CD4-positive, alpha-beta T cell treated with Interleukin-2 at 100 ng/mL for 4 hours (primary cell): Measurements from ENCODE around the gene SORBS2.

Source experiments
- DNase-seq: peaks from one replicate; pipeline ENCODE4 v3.0.0-alpha.2; 2020; ENCODE audit warnings: low spot score

Gene SORBS2

DNA sequence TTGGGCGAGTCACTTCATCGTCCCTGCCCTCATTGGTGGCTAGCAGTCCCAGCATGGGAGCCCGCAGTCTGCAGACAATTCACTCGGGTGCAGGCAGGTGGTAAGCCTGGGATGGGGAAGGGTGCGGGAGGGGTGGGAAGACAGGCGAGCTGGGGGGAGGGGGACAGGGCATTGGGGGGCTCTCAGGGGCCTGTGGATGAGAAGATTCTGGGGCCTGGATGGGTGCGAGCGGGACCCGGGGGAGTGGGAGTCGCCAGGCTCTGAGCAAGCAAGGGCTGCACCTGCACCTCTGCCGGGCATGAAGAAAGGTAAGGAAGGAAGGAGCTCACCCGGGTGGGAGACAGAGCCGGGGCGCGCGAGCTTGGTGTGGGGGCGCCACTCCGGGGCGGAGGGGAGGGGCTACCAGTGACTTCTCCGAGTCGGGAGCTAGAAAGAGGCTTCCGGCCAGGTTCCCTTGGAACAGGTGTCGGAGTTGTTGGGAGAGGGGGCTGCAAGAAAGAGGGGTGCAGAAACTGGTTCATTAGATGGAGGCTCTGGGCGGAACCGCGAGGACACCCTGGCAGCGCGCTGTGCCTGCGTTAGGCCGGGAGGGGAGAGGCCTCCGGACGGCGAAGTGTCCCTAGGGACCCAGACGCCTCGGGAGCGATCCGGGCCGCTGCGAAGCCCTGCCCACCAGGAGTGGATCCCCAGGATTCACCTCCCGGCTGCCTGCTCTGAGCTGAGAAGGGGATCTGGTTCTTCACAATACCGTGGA, 173.3 kb downstream of the SORBS2 start:
- no peak for DNase-seq

DNA sequence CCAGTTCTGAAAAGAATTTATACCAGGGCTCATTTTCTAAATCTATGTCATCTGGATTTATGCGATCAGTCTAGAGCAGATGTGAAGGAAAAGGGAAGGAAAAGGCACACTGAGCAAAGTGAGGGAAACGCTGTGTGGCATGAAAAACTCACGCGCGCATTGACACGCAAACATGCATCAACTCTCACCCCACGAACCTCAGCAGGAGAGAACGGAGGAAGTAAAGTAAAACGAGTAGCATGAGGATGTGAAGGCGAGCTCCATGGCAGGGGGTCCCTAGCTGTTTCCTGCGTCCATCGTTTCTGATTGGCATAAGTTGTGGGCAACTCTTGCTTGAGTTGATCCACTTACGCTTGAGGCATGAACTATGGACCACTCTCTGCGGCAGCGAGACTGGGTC, 173.9 kb downstream of the SORBS2 start:
- DNase-seq, result no peak

DNA sequence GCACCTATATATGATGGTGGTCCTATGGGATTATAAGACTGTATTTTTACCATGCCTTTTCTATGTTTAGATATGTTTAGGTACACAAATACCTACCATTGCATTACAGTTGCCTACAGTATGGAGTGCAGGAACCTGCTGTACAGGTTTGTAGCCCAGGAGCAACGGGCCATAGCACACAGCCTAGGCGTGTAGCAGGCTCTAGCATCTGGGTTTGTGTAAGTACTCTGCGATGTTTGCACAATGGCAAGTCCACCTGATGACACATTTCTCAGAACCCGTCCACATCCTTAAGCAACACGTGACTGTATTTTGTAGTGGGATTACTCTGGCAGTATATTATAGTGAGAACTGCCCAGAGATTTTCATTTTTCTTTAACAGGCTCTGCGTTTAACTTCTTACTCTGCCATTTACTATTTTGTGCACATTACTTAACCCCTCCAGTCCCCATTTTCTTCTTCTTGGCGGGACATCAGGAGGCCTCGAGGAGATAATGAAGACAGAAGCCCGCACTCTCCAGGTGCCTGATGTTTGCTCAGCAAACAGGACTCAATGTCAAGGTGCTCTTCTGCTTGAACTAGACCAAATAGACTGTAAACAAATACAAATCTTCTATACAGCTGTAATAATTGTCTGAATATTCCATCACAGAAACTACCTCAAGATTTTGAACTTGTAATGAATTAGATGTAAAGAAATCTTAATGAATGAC, 174.7 kb downstream of the SORBS2 start:
- no peak for DNase-seq

DNA sequence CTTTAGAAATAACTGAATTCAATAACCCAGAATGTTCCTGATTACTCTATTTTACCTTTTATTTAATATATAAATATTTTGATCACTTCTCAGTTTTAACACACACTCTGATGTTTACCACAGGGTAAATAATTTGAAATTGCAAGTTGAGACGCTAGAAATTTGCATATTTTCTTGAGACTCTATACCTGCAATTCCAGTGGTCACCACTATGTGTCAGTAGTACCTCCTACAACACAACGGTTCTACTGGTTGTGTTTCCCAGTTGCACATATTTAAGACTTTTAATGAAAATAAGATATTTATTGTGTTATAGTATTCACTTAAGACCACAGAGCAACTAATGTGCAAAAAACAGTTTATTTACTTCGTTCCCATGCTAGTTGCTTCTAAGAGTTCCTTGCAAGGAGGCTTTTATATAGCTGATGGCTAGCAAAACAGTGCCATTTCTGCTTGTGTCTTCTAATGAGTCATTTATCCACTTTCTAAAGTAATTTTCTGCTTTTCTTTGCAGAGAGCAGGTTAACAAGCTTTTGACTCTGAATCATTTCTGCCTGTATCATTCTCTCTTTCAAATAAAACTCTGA, 177.8 kb downstream of the SORBS2 start:
- no peak for DNase-seq

DNA sequence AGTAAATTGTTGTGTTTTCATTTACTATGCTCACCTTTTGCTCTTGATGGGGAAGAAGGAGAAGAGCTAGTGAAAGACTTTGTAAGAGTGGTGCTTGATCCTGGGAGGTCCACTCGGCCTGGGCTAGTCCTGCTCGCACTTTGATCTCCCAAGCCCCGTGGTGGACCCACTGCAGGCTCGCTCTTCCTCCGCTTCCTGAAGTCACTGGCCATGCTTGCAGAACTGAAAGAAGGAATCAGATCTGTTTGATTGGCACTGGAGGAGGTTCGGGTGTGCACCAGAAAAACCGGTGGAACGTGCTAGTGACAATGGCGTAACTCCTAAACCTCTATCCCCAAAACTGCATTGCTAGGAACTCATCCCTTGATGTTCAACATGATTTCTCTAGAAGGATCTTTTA, 185.2 kb downstream of the SORBS2 start:
- DNase-seq, result no peak

DNA sequence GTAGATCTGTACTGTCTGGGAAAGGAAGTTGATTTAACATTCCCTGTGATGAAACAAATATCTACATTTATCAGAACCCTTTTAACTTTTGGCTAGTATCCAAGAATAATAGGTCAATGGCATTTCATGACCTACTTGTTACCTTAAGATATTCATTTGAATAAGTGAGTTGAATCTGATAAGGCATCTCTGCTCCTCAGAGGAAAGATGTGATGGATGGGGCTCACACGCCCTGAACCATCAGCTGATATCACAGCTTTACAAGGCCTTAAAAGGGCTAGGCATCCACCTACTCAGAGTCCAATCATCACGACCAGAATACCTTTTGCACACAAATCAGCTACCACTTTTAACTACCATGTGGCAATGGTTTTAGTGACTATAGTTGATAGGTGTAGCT, 186.5 kb downstream of the SORBS2 start:
- DNase-seq, result no peak

DNA sequence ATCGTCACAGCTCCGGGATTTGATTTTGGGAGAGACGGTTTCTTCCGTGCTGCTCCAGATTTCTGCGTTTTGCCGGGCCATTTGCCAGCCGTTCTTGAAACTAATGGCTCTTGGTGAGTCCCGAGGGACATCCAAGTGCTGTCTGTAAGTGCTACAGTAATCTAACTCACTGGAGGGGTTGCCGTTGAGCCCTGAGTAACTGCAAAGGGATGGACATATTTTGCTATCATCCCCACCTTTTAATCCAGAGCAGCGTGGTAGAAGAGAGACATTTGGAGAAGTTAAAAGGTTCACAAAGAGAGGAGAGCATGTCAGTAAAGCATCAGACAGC, 187.8 kb downstream of the SORBS2 start:
- DNase-seq, result no peak

DNA sequence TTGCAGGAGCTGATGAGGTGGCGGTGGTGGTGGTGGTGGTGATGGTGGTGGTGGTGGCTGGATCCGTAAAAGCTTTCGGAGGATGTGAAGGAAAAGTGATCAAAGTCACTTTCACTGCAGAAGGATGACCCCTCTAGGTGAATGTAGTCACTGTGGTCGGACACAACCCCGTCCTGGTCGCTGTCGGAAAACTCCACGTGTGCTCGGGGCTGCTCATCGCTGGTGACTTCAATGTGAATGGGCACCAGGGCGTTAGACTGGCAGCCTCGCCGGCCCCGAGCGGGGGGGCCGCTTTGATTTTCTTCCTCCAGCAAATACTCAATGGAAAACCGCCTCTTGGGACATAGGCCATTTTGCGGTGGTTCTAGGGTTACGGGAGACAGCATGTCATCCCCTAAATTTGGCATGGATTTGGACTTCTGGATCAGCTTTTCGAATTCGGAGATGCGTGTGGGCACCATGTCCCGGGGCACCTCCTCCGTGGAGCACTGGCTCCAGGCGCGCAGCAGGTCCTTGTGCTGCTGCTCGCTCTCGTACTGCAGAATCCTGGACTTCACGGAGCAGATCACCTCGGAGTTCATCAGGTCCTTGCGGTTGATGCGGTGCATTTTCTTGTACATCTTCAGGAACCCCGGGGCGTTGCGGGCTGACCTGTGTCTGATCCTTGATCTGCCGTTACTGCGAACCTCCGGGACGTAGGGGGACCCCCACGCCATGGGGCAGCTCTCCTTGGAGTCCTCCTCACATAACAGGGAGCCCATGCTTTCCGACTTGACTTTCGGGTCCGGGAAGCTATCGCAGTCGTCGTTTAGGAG, 188.3 kb downstream of the SORBS2 start:
- no peak for DNase-seq

DNA sequence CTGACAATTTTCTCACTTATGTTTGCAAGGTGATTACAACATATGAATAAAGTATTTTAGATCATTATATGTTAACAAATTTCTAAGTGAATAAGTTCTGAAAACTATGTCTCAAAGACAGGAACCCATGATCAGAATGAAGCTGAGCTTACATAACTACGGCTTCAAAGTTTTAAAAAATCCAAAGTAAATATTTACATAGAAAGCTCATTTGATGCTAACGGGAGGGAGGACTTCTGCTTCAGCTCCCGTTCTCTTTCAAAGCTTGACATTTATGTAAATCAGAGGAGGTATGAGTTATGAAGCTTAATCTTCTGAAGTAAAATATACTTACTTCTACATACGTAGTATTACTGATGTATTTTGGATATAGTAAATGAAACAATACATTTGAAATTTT, 203.8 kb downstream of the SORBS2 start:
- no peak for DNase-seq

DNA sequence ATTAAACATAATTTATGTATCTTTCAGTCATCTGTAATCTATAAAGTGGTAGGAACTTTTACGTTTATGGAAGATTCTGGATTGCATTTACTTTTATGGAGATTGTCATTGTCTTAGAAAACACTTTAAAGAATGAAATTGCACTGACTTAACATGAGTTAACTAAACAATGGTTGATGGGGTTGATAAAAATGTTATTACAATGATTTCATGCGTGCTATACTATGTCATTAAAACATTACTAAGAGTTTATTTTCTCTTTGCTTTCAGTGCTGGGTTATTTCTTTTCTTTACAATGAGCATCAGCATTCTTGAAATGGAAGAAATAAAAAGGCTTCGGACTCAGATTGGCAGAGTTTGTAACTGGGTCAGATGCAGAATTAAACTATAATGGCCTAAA, 209.6 kb downstream of the SORBS2 start:
- no peak for DNase-seq

DNA sequence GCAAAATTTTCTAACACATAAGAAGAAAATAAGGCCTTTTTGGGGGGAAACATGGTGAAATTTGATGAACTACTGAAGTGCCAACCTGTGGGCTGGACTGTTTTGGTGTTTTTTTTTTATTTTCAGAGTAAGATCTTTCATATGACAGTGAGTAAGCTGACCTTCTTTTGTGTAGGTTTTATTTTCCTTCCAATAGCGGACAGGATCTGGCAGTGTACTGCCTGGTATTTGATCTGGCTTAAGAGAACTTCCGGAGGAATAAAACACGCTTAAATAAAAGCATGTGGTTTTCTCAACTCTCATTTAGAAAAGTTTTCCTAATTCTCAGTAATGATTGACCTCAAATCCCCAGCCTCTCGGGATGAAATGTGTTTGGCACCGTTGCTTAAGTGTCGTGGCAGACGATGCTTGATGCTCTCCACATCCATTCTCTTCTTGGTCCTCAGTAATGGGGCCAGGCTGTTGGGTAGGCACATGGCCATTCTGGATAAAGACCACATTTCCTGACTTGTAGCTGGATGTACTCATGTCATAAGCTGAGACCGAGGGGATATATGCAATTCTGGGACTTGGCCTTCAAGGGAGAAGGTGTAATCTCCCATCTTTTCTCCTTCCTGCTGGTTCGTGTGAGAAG, 211.1 kb downstream of the SORBS2 start:
- no peak for DNase-seq

DNA sequence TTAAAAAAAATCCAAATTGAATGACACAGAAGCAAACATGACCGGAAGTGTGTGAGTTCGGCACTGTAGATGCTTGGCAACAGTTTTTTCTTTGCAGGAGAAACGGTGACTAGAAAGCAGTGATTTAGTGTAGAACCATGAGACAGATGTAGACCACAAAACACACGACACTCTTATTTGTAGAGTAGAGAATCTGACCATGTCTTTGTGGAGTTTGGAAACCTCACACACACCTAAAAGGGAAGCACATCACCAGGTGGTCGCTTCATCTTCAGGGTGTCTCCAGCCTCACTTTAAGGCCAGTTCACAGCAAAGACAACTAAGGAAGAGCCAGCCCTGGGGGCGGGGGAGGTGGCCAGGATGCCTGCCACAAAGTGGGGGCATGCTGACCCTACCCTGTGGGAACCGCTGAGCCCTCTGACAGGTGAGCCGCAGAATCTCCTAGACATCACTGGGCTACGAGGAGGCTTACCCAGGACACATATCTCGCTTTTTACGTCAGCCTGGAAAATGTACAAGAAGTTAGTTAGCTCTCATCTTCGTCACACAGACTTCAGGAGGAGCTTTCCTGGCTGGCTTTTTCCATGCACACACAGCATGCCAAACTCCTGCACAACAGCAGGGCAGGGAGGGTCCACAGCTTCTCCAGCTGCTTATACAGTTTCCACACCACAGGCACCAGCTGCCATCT, 212.3 kb downstream of the SORBS2 start:
- DNase-seq, result no peak

DNA sequence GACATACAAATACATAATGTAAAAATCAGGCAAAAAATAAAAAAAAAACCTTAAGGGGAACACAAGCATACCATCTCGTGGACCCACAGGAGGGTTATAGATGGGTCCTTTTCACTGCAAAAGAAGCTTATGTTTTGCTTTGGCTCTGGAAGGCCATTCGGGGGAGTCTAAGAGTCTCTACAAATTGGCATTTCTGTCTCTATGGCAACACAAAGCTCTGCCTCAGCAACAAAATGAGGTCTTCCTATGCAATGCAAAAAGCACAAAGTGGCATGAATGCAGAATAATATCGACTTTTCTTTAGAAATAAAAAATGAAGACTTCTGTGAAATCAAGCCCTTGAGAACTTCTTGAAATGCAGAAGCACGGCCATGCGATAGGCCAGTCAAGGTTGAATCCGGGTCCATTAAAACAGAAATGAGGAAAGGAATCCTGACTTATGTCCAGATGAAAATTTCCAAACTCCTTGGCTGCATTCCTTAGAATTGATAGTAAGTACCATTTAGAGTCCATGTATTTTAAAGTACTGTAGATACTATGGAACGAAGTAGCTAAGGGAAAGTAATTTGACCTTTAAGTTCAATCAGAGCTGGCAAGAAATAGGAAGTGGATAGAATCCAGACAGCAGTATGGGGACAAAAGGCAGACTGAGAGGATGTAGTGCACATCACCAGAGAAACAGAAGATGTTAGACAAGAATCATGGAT, 213.0 kb downstream of the SORBS2 start:
- DNase-seq, result no peak

DNA sequence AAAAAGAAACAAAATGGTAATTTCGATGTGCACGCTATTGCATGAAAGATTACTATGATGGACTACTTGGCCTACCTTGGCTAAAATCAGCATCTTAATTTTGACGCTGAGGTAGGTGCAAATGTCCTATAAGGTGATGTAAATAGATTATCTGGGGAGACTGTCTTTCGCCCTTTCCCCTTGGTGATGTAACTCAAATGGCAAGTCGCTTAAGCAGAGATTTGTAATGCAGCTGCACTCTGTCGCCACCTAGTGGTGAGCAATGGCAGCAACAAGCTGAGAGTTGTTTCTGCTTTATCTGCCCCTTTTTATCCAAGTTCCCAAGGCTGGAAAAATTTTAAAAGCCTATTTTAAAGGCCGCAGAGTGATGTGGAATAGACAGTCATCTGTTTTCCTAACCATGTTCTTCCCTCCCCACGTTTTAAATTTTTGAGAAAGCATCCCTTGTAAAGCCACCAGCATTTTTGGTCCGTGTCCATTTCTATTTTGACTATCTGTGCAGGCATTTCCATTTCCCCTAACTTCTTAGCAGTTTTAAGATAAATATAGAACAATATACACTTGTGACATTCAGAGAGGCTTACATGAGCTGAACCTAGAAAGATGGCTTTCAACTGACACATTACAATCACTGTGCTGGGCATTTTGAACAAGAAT, 214.3 kb downstream of the SORBS2 start:
- peak; percentile 67 for DNase-seq

DNA sequence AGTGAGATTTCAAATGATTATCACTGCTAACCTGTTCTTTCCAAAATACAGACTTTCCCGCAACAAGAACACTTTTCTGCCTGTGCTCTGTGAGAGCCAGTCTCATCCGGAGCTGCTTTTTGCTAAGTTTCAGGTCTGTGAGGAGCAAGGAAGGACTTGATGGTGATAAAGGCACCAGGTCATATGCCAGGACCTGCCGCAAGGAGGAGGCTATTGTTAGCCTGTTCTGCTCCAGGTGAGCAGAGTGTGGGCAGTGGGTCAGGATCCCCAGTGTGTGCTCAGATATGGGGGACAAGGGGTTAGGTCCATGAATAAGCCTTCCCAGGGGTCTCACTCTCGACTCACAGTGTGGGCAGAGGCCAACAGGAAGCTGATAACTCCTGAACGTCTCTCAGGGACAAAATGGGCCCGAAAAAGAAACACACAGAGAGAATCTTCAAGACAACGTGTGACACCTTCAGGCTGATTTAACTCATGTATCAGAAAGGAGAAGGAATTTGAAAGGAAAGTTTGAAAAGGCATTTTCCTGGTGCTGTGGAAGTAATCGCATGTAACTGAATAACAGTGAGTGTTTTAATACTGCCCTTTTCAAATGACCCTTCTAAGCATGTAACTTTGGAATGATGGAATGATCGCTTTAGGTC, 219.0 kb downstream of the SORBS2 start:
- no peak for DNase-seq

DNA sequence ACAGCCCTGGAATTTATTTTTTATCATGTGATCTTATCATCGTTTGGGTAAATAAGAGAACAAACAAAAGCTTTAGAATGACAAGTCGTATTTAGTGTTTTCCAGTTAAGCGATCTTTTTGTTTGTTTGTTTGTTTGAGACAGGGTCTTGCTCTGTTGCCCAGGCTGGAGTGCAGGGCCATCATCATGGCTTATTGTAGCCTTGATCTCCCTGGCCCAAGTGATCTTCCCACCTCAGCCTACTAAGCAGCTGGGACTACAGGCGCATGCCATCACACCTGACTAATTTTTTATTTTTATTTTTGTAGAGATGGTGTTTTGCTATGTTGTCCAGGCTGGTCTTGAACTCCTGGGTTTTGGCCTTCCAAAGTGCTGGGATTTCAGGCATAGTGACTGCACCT, 219.6 kb downstream of the SORBS2 start:
- no peak for DNase-seq

DNA sequence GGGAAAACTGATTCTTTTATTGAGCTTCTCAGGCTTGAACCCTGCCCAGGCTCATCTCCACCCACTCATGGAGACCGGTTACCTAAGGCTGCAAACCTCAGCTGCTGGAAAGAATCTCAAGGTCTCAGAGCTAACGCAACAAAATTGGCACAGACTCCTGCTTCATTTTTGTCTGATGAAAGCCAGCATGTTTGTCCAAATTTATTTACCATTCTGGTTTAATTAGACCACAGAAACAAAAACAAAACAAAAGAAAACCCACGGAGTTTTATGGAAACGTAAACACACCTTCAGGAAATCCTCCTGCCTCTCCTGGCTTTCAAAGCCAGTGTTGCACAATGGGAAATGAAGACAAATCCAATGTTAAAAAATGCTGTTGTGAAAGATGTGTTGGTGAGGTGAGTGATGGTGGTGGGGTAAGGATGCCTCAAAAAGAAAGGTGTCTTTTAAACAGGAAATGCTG, 220.3 kb downstream of the SORBS2 start:
- DNase-seq, result no peak

DNA sequence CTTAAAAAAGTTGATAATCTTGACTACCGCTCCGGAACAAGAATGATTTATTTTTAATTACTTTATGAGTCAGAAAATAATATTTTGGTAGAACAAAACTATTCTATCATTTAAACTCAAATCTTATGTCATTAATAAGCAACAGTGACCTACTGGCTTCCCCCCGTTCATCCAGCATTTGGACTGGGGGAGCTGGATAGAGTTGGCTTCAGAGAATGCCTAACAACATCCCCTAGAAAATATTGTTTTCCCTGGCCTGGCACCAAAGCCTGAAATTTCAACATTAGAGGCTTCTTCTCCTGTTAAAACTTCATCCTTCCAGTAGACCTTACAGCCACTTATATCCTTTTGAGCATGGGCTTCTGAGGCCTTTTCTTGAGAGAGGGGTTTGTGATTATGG, 221.0 kb downstream of the SORBS2 start:
- no peak for DNase-seq

DNA sequence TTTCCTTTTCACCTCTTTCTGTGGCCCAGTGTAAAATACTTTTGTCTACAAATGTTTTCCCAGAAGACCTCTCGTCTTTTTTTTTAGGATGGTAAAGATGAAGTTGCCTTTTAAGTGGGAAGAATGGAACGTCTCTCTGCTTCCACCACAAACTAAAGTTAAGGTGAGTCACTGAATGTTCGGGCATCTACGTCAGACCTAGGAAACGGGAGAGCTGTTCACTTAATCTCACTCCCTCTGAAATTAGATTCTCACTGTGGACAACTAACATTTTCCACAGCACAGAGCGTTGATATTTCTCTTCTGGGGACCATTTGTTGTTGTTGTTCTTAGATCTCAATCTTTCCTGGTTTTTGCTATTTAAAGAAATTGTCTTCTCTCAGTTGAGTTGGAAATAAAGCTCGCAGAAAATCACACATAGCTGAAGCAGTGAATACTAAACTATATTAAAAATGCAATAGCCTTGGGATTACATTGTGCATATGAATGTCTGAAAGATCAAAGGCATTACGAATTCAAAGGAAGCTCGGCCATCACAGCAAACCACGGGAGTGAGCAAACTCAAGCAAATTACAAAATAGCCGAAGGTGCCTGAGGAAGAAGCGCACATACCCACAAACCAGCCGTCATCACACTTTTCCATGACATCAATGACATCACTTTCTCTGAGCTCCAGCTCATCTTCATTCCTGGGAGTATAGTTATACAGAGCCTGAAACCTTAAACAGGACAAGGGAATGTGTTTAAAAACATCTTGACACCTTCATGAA, 222.7 kb downstream of the SORBS2 start:
- no peak for DNase-seq
